Measurements from ENCODE around the gene LIAS.

- TF ChIP-seq TAF1 (IDR thresholded peaks at IDR 0.05; ENCODE audit: low read depth) (no peak), CTCF (IDR thresholded peaks at IDR 0.05; ENCODE audit: poor library complexity, severe bottlenecking) (no peak), SMC3 (conservative IDR thresholded peaks at IDR 0.05; ENCODE audit: poor library complexity) (no peak)
Observed at GRCh38 chr4:39502019-39502663, 43.3 kb downstream of the LIAS start.
